HepG2 (cell line): ENCODE results near the gene ZNF12.

ENCODE experiments used
- CEBPB ChIP-seq: IDR thresholded peaks from 2 replicates; pipeline ENCODE4 v1.6.1; 2011; ENCODE audit warnings: low read depth, low read length, improper control_type of control experiment, borderline replicate concordance
- CTCF ChIP-seq: sonication (generic); formaldehyde crosslinking; IDR thresholded peaks from 2 replicates; pipeline ENCODE4 v1.5.0; 2020; ENCODE audit warnings: mild to moderate bottlenecking, missing genetic modification reagents, moderate library complexity
- ELF1 ChIP-seq: sonication (generic); formaldehyde crosslinking; IDR thresholded peaks from 2 replicates; pipeline ENCODE4 v1.4.0; 2020; ENCODE audit warnings: missing genetic modification reagents
- JUND ChIP-seq: sonication (generic); formaldehyde crosslinking; IDR thresholded peaks from 2 replicates; pipeline ENCODE4 v1.8.0; 2022; ENCODE audit warnings: mild to moderate bottlenecking, missing genetic modification reagents
- POLR2AphosphoS5 ChIP-seq: IDR thresholded peaks from 2 replicates; pipeline ENCODE4 v1.6.1; 2012; ENCODE audit warnings: low read depth, low read length
- YY1 ChIP-seq: IDR thresholded peaks from 2 replicates; pipeline ENCODE4 v1.6.1; 2011; ENCODE audit warnings: low read length, low read depth, moderate library complexity, mild to moderate bottlenecking; ENCODE audit not compliant: insufficient read depth, insufficient replicate concordance
- TF ChIP-seq, protein P1 (sequence below): fragments of 450-650 bp; IDR thresholded peaks from 2 replicates; pipeline ENCODE4 v1.6.1; 2017

DNA sequence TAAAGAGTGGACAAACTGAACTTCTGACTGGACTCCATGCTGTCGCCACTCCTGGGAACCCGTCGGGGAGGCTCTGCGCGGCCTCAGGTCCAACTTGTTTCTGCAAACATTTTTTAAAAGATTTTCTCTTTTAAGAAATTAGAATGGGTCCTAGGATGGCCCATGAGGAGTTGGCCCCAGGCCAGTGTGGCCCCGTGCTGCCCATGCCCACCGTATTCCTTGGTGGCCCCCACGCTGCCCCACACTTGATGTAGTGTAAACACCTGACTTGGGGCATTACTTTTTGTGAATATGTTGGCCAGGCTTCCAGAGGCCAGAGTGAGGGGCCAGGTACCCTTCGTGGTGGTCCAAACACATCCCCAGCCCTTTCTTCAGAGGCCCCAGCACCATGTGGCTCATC is 50.3 kb downstream of the ZNF12 start:
- TF ChIP-seq CEBPB, result no peak
- TF ChIP-seq JUND, result no peak
- no peak for TF ChIP-seq CTCF (CRISPR knock-in tag)
- no peak for TF ChIP-seq POLR2AphosphoS5
- TF ChIP-seq, protein P1, sequence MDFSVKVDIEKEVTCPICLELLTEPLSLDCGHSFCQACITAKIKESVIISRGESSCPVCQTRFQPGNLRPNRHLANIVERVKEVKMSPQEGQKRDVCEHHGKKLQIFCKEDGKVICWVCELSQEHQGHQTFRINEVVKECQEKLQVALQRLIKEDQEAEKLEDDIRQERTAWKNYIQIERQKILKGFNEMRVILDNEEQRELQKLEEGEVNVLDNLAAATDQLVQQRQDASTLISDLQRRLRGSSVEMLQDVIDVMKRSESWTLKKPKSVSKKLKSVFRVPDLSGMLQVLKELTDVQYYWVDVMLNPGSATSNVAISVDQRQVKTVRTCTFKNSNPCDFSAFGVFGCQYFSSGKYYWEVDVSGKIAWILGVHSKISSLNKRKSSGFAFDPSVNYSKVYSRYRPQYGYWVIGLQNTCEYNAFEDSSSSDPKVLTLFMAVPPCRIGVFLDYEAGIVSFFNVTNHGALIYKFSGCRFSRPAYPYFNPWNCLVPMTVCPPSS, result no peak
- TF ChIP-seq YY1, result no peak
- no peak for TF ChIP-seq ELF1 (CRISPR knock-in tag)
